RWPE2 (cell line): ENCODE results near the gene TMEM33.
A peak's percentile ranks its signal among the peaks of the same experiment; 100 is the strongest.

ENCODE experiments used
- ATAC-seq: fragments of 200-7000 bp; cut with Tn5 transposase; 3 replicates; pipeline ENCODE4 v1.9.1; 2021; ENCODE audit warnings: low read depth
- DNase-seq: peaks from one replicate; pipeline ENCODE4 v3.0.0-alpha.2; 2020; ENCODE audit warnings: low spot score
- H3K27ac ChIP-seq: fragments of 450-650 bp; 2 replicates; pipeline ENCODE4 v1.5.1; 2017; ENCODE audit warnings: mild to moderate bottlenecking; ENCODE audit not compliant: poor library complexity, severe bottlenecking
- H3K27me3 ChIP-seq: fragments of 250-450 bp; sonication (Bioruptor Pico); 2 replicates; pipeline ENCODE4 v1.5.1; 2021; ENCODE audit warnings: mild to moderate bottlenecking, moderate library complexity; ENCODE audit not compliant: insufficient read depth, poor library complexity, severe bottlenecking
- H3K36me3 ChIP-seq: fragments of 250-450 bp; sonication (Bioruptor Pico); 2 replicates; pipeline ENCODE4 v1.5.1; 2020; ENCODE audit warnings: low read depth, mild to moderate bottlenecking, moderate library complexity
- H3K4me1 ChIP-seq: fragments of 250-450 bp; sonication (Bioruptor Pico); 2 replicates; pipeline ENCODE4 v1.5.1; 2021; ENCODE audit warnings: mild to moderate bottlenecking, moderate library complexity; ENCODE audit not compliant: insufficient read depth, poor library complexity, severe bottlenecking
- H3K4me3 ChIP-seq: fragments of 250-450 bp; sonication (Bioruptor Pico); 2 replicates; pipeline ENCODE4 v1.5.1; 2021; ENCODE audit warnings: mild to moderate bottlenecking, moderate library complexity; ENCODE audit not compliant: severe bottlenecking
- H3K9me3 ChIP-seq: fragments of 250-450 bp; sonication (Bioruptor Pico); 2 replicates; pipeline ENCODE4 v1.5.1; 2021; ENCODE audit warnings: mild to moderate bottlenecking, moderate library complexity; ENCODE audit not compliant: severe bottlenecking
- TF ChIP-seq, protein P1 (sequence below): fragments of 450-650 bp; IDR thresholded peaks from one replicate; pipeline ENCODE4 v1.5.1; 2017; ENCODE audit warnings: mild to moderate bottlenecking, moderate library complexity; ENCODE audit not compliant: poor library complexity, severe bottlenecking

TMEM33 gene

GRCh38 chr4:41935652-41936021 is 408 bp downstream of the TMEM33 start:
- TF ChIP-seq, protein P1, sequence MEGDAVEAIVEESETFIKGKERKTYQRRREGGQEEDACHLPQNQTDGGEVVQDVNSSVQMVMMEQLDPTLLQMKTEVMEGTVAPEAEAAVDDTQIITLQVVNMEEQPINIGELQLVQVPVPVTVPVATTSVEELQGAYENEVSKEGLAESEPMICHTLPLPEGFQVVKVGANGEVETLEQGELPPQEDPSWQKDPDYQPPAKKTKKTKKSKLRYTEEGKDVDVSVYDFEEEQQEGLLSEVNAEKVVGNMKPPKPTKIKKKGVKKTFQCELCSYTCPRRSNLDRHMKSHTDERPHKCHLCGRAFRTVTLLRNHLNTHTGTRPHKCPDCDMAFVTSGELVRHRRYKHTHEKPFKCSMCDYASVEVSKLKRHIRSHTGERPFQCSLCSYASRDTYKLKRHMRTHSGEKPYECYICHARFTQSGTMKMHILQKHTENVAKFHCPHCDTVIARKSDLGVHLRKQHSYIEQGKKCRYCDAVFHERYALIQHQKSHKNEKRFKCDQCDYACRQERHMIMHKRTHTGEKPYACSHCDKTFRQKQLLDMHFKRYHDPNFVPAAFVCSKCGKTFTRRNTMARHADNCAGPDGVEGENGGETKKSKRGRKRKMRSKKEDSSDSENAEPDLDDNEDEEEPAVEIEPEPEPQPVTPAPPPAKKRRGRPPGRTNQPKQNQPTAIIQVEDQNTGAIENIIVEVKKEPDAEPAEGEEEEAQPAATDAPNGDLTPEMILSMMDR = no peak
- no peaks in the 10 kb centered on the region for H3K9me3 ChIP-seq
- peaks cover 43% of the 10 kb centered on the region for H3K36me3 ChIP-seq
- DNase-seq (no peak), ATAC-seq (peak; percentile 2; the same call in 1 of the 3 replicates)
- H3K27ac ChIP-seq = peak overlapping the region; percentile 68
- peaks cover 42% of the 10 kb centered on the region for H3K4me1 ChIP-seq
- H3K4me3 ChIP-seq = peak overlapping the region; percentile 82
- no peaks in the 10 kb centered on the region for H3K27me3 ChIP-seq

DNA sequence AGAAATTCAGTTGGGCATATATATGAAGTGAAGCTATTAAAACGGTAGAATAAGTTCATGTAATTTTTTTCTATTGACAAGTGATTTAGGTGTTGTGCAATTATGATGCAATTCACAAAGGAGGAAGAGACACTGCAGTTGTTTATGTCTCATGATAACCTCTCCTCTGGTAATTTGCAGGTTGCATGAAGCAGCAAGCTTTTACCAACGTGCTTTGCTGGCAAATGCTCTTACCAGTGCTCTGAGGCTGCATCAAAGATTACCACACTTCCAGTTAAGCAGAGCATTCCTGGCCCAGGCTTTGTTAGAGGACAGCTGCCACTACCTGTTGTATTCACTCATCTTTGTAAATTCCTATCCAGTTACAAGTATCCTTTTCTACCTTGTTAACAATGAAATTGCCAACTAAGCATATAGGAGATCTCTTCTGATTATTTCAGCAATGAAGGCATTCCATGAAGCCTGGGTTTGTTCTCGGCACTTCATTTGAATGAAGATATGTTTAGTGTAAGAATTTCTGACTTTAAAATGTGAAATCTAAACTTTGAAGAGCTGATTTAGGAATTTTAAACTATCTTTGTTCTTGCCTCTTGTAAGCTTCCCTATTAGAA is 3.9 kb downstream of the TMEM33 start:
- DNase-seq (no peak), ATAC-seq (peak; percentile 81)
- peaks cover 77% of the 10 kb centered on the region for H3K36me3 ChIP-seq

DNA sequence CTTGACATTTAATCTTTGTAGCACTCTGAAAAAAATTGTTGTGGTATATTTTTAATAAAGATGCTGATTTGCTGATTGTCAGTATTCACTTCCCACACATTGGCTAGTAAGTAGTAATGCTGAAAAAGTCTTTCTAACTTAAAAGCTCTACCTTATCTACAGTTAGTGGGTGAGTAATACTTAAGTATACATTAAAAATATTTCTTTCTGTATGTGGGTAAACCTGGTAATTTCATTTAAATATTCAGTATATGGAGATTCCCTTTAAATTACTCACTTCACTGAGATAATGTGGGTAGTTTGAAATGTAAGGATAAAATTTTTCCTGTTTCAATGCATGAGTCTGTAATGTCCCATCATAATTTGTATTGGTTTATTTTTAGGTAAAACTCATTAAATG is 5.6 kb downstream of the TMEM33 start:
- no peak overlapping the region for H3K27ac ChIP-seq
- ATAC-seq (no peak), DNase-seq (no peak)
- no peaks in the 10 kb centered on the region for H3K9me3 ChIP-seq
- H3K27me3 ChIP-seq = no peaks in the 10 kb centered on the region
- H3K4me3 ChIP-seq = no peak overlapping the region
- H3K4me1 ChIP-seq = peaks cover 38% of the 10 kb centered on the region
- TF ChIP-seq, protein P1 = no peak
- H3K36me3 ChIP-seq = peaks cover 93% of the 10 kb centered on the region

More for the DNA sequence above, 3.9 kb downstream of the TMEM33 start:
- H3K27me3 ChIP-seq = no peaks in the 10 kb centered on the region
- TF ChIP-seq, protein P1 = no peak
- H3K4me3 ChIP-seq = no peak overlapping the region
- no peaks in the 10 kb centered on the region for H3K9me3 ChIP-seq
- H3K4me1 ChIP-seq = peaks cover 42% of the 10 kb centered on the region
- peak overlapping the region; percentile 33 for H3K27ac ChIP-seq

- ATAC-seq (no peak), DNase-seq (no peak)
- no peaks in the 10 kb centered on the region for H3K9me3 ChIP-seq
- H3K4me1 ChIP-seq = peaks cover 13% of the 10 kb centered on the region
- H3K27me3 ChIP-seq = no peaks in the 10 kb centered on the region
- TF ChIP-seq, protein P1 = no peak
- H3K36me3 ChIP-seq = peaks cover 93% of the 10 kb centered on the region
- no peak overlapping the region for H3K27ac ChIP-seq
- H3K4me3 ChIP-seq = no peak overlapping the region
Measured at GRCh38 chr4:41943506-41943905, 8.3 kb downstream of the TMEM33 start.

DNA sequence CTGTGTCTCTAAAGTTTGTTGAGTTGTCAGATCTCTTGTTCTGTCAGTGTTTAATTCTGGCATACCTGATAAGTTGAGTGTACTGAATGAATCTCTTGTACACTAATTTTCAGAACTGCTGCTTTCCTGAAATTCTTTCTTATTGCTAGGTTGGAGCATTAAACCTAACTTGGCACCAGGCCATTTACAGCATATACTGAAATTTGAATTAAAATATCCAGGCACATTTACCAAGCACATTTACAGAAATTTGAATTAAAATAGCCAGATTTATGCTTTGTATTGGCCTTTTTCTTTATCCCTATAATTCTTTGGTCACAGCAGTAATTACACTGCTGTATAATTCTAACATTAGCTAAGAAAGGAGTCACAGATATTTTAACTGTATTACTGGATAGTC is 8.9 kb downstream of the TMEM33 start:
- Histone ChIP-seq H3K36me3 (peaks cover 93% of the 10 kb centered on the region), H3K4me1 (peaks cover 7% of the 10 kb centered on the region), H3K9me3 (no peaks in the 10 kb centered on the region), H3K4me3 (no peak overlapping the region), H3K27me3 (no peaks in the 10 kb centered on the region), H3K27ac (no peak overlapping the region)
- no peak for ATAC-seq
- DNase-seq = no peak
- TF ChIP-seq, protein P1 = no peak
